Stimulated activated CD8-positive, alpha-beta memory T cell treated with anti-CD3 and anti-CD28 coated beads, Interleukin-12 subunit alpha, Interleukin-12 subunit beta, amount 100 ng/mL, for 1 hour (primary cell): Measurements from ENCODE around the gene RAE1.

ENCODE experiments used
- DNase-seq: peaks from one replicate; pipeline ENCODE4 v3.0.0-alpha.2; 2020; ENCODE audit warnings: low read depth

RAE1 gene

GRCh38 chr20:57372157-57372556, 21.1 kb downstream of the RAE1 start:
- no peak for DNase-seq

- no peak for DNase-seq
Measured at GRCh38 chr20:57372581-57373350, 21.7 kb downstream of the RAE1 start.

- no peak for DNase-seq
Measured at GRCh38 chr20:57374343-57374930, 23.4 kb downstream of the RAE1 start.

- no peak for DNase-seq
Measured at GRCh38 chr20:57374931-57375651, 24.0 kb downstream of the RAE1 start.

GRCh38 chr20:57375652-57376230, 24.7 kb downstream of the RAE1 start:
- no peak for DNase-seq

- no peak for DNase-seq
Measured at GRCh38 chr20:57377350-57377749, 26.3 kb downstream of the RAE1 start.

GRCh38 chr20:57378107-57378506, 27.1 kb downstream of the RAE1 start:
- no peak for DNase-seq

- DNase-seq: no peak
Measured at GRCh38 chr20:57378646-57379262, 27.7 kb downstream of the RAE1 start.

GRCh38 chr20:57379263-57379647, 28.2 kb downstream of the RAE1 start:
- no peak for DNase-seq

- DNase-seq: no peak
Measured at GRCh38 chr20:57380081-57380750, 29.2 kb downstream of the RAE1 start.

- DNase-seq: peak; percentile 79
Measured at GRCh38 chr20:57381596-57382503, 30.8 kb downstream of the RAE1 start.

- no peak for DNase-seq
Measured at GRCh38 chr20:57382516-57382915, 31.5 kb downstream of the RAE1 start.

- DNase-seq: no peak
Measured at GRCh38 chr20:57383447-57384347, 32.6 kb downstream of the RAE1 start.

- DNase-seq: no peak
Measured at GRCh38 chr20:57384486-57384885, 33.4 kb downstream of the RAE1 start.

GRCh38 chr20:57384953-57385761, 34.1 kb downstream of the RAE1 start:
- DNase-seq: no peak

- DNase-seq: no peak
Measured at GRCh38 chr20:57385940-57386339, 34.9 kb downstream of the RAE1 start.

- DNase-seq: no peak
Measured at GRCh38 chr20:57386762-57387161, 35.7 kb downstream of the RAE1 start.

GRCh38 chr20:57387463-57387862, 36.4 kb downstream of the RAE1 start:
- DNase-seq: no peak

- DNase-seq: no peak
Measured at GRCh38 chr20:57387945-57388371, 36.9 kb downstream of the RAE1 start.
